ENCODE data around the gene ACP5.

ACP5 gene

DNA sequence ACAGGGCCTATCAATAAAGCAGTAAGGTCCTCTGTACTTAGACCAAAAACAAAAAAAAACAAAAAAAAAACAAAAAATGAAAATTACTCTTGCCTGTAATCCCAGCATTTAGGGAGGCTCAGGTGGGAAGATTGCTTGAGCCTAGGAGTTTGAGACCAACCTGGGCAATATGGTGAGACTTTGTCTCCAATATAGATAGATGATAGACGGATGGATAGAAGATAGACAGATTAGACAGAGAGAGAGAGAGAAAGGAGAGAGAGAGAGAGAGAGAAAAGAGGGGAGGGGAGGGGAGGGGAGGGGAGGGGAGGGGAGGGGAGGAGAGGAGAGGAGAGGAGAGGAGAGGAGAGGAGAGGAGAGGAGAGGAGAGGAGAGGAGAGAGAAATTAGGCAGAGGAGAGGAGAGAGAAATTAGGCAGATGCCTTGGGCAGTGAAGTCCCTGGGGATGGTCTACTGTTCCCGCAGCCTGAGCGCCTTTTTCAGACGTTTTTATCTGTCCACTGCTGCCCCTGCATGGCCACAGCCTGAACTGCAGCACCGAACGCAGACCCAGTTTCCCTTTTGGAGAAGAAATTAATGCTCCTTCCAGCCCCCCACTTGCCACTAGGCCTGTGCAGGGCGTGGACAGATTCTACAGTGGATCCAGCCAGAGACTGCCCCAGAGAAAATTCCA is 10.0 kb upstream of the ACP5 start:
- Histone ChIP-seq H3K27ac (no peak overlapping the region), H3K27me3 (no peaks in the 10 kb centered on the region), H3K4me3 (no peak overlapping the region), H3K4me1 (no peaks in the 10 kb centered on the region), H3K9me3 (no peaks in the 10 kb centered on the region), H3K36me3 (no peaks in the 10 kb centered on the region)
- peak; percentile 78 to 86 for DNase-seq
- intact Hi-C loops (cut with DNase I; ENCODE audit: low total_unique reads), result no loop called here
- TF ChIP-seq, protein P1, sequence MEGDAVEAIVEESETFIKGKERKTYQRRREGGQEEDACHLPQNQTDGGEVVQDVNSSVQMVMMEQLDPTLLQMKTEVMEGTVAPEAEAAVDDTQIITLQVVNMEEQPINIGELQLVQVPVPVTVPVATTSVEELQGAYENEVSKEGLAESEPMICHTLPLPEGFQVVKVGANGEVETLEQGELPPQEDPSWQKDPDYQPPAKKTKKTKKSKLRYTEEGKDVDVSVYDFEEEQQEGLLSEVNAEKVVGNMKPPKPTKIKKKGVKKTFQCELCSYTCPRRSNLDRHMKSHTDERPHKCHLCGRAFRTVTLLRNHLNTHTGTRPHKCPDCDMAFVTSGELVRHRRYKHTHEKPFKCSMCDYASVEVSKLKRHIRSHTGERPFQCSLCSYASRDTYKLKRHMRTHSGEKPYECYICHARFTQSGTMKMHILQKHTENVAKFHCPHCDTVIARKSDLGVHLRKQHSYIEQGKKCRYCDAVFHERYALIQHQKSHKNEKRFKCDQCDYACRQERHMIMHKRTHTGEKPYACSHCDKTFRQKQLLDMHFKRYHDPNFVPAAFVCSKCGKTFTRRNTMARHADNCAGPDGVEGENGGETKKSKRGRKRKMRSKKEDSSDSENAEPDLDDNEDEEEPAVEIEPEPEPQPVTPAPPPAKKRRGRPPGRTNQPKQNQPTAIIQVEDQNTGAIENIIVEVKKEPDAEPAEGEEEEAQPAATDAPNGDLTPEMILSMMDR (IDR thresholded peaks at IDR 0.05), result peak; percentile 87 to 93

DNA sequence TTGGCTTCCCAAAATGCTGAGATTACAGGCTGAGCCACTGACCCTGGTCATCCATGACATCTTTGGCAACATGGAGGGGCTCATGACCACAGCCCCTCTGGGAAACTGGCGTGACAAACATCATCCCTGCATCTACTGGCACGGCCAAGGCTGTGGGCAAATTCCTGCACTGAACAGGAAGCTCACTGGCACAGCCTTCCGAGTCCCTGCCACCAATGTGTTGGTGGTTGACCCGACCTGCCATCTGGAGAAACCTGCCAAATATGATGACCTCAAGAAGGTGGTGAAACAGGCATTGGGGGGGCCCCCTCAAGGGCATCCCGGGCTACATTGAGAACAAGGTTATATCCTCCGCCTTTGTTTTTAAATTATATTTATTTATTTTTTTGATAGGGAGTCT is 8.9 kb upstream of the ACP5 start:
- intact Hi-C loops (cut with DNase I; ENCODE audit: low total_unique reads), result no loop called here
- no peak overlapping the region for H3K27ac ChIP-seq
- H3K9me3 ChIP-seq, result no peaks in the 10 kb centered on the region
- no peak for DNase-seq
- no peak overlapping the region for H3K4me3 ChIP-seq
- no peaks in the 10 kb centered on the region for H3K4me1 ChIP-seq
- H3K27me3 ChIP-seq, result no peaks in the 10 kb centered on the region
- H3K36me3 ChIP-seq, result no peaks in the 10 kb centered on the region
- TF ChIP-seq, protein P1 (IDR thresholded peaks at IDR 0.05), result no peak

DNA sequence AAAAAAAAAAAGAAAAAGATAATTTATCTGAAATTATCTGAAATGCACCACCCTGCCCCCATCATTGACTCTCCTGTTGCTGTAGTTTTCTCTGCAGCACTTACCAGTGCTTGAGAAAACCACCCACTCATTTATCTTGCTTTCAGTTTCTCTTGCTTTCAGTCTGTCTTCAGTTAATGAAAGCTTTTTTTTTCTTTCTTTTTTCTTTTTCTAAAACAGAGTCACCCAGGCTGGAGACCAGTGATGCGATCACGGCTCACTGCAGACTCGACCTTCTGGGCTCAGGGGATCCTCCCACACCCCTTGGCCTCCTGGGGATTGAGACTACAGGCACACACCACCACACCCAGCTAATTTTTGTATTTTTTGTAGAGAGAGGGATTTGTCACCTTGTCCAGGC is 4.3 kb upstream of the ACP5 start:
- peaks cover 0 to 18% (median 8%) of the 10 kb centered on the region in 4 donors for H3K4me1 ChIP-seq
- no peak for DNase-seq
- H3K27ac ChIP-seq, result no peak overlapping the region
- TF ChIP-seq, protein P1 (IDR thresholded peaks at IDR 0.05), result no peak
- no peak overlapping the region for H3K4me3 ChIP-seq
- peaks cover 0 to 18% of the 10 kb centered on the region in 2 donors for H3K27me3 ChIP-seq
- intact Hi-C loops (cut with DNase I; ENCODE audit: low total_unique reads), result no loop called here
- H3K9me3 ChIP-seq, result no peaks in the 10 kb centered on the region
- H3K36me3 ChIP-seq, result no peaks in the 10 kb centered on the region

DNA sequence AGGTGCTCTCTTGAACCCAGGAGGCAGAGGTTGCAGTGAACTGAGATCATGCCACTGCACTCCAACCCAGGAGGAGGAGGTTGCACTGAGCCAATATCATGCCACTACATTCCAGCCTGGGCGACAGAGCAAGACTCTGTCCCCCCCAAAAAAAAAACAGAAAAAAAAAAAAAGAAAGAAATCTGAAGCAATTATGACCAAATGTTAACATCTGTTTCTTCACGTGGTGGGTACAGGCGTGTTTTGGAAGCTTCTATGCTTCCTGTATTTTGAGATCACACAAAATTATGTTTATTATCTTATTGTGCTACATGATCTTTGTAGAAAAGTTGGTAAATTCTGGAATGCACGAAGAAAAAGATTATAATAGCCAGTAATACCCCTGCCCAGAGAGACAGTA is 2.7 kb upstream of the ACP5 start:
- DNase-seq, result no peak
- H3K4me1 ChIP-seq, result peaks cover 0 to 18% (median 8%) of the 10 kb centered on the region in 4 donors
- peaks cover 0 to 18% of the 10 kb centered on the region in 2 donors for H3K27me3 ChIP-seq
- H3K36me3 ChIP-seq, result no peaks in the 10 kb centered on the region
- no peak overlapping the region for H3K27ac ChIP-seq
- H3K4me3 ChIP-seq, result no peak overlapping the region
- intact Hi-C loops (cut with DNase I; ENCODE audit: low total_unique reads), result no loop called here
- TF ChIP-seq, protein P1 (IDR thresholded peaks at IDR 0.05), result no peak
- H3K9me3 ChIP-seq, result no peaks in the 10 kb centered on the region

DNA sequence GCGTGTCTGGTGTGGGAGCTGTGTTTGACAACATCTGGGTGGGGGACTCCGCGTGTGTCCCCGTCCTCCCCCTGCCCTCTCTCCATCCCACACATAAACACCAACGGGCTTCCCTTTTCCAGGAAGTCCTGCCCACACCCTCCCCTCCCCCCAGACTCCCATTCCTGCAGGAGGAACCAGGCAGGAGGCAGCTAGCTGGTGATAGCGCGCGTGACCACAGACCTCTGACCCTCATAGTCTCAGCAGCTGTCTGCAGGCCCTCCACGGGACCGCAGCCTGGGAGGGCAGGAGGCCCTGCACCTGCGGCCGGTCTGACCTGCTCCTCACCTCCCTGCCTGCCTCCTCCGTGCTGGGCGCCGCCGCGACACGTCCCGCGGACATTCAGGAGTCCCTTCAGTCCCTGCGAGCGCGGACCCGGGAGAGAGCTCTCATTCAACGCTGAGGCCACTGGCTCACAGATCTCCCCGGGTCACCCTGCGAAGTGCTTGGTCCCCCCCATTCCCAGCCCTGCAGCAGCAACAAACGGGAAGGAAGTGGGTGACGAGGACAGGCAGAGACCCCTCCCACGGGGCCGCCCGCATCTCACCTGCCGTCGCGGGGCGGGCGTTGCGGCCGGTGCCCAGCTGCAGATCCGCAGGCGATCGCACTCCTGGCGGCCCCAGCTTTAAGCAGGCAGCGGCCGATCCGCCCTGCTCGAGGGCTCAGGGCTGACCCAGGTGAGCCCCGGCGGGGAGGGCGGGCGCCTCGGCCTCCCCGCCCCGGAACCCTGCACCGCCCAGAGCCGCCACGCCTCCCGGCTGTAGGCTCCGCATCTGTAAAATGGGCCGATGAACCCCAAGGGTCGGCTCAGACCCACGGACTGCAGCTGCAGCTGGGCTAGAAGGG is 1.1 kb upstream of the ACP5 start:
- intact Hi-C loops (cut with DNase I; ENCODE audit: low total_unique reads), result no loop called here
- Histone ChIP-seq H3K36me3 (no peaks in the 10 kb centered on the region), H3K4me1 (peaks cover 0 to 18% (median 8%) of the 10 kb centered on the region in 4 donors), H3K9me3 (no peaks in the 10 kb centered on the region), H3K27me3 (peaks cover 0 to 18% of the 10 kb centered on the region in 2 donors), H3K27ac (no peak overlapping the region), H3K4me3 (peak overlapping the region; percentile 24 to 45)
- DNase-seq, result peak; percentile 65 to 80
- TF ChIP-seq, protein P1 (IDR thresholded peaks at IDR 0.05), result no peak
